Subcutaneous abdominal adipose tissue (tissue), 5 donors: ENCODE results near the gene BEGAIN.
A peak's percentile ranks its signal among the peaks of the same experiment; 100 is the strongest.

Experiments used
- H3K27ac ChIP-seq: one replicate; pipeline ENCODE4 v1.7.0; 2013; ENCODE audit warnings: low read depth, mild to moderate bottlenecking, inconsistent platforms, low read length, moderate library complexity
- H3K27me3 ChIP-seq, 5 donors: one replicate each; pipeline ENCODE4 v1.7.0; 2013; ENCODE audit warnings: low read length in 5 of 5, inconsistent platforms in 1 of 5; ENCODE audit not compliant: control insufficient read depth in 5 of 5, insufficient read depth in 4 of 5
- H3K36me3 ChIP-seq, 5 donors: one replicate each; pipeline ENCODE4 v1.7.0; 2013; ENCODE audit warnings: low read length in 5 of 5; ENCODE audit not compliant: control insufficient read depth in 5 of 5, insufficient read depth in 5 of 5
- H3K4me1 ChIP-seq, 5 donors: one replicate each; pipeline ENCODE4 v1.7.0; 2013; ENCODE audit warnings: low read length in 5 of 5, mild to moderate bottlenecking in 3 of 5, moderate library complexity in 1 of 5; ENCODE audit not compliant: control insufficient read depth in 5 of 5, insufficient read depth in 5 of 5
- H3K4me3 ChIP-seq, 5 donors: one replicate each; pipeline ENCODE4 v1.7.0; 2013; ENCODE audit warnings: low read length in 5 of 5, low read depth in 1 of 5
- H3K9ac ChIP-seq, 5 donors: one replicate each; pipeline ENCODE4 v1.7.0; 2013; ENCODE audit warnings: low read length in 5 of 5, mild to moderate bottlenecking in 4 of 5, moderate library complexity in 3 of 5
- H3K9me3 ChIP-seq, 5 donors: one replicate each; pipeline ENCODE4 v1.7.0; 2013; ENCODE audit warnings: low read length in 5 of 5; ENCODE audit not compliant: control insufficient read depth in 5 of 5
- donor health status: healthy.
- donor health status: healthy.
- donor health status: healthy.
- donor health status: healthy.
- donor health status: healthy.

BEGAIN gene, protein sequence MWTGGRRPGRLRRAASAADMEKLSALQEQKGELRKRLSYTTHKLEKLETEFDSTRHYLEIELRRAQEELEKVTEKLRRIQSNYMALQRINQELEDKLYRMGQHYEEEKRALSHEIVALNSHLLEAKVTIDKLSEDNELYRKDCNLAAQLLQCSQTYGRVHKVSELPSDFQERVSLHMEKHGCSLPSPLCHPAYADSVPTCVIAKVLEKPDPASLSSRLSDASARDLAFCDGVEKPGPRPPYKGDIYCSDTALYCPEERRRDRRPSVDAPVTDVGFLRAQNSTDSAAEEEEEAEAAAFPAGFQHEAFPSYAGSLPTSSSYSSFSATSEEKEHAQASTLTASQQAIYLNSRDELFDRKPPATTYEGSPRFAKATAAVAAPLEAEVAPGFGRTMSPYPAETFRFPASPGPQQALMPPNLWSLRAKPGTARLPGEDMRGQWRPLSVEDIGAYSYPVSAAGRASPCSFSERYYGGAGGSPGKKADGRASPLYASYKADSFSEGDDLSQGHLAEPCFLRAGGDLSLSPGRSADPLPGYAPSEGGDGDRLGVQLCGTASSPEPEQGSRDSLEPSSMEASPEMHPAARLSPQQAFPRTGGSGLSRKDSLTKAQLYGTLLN

DNA sequence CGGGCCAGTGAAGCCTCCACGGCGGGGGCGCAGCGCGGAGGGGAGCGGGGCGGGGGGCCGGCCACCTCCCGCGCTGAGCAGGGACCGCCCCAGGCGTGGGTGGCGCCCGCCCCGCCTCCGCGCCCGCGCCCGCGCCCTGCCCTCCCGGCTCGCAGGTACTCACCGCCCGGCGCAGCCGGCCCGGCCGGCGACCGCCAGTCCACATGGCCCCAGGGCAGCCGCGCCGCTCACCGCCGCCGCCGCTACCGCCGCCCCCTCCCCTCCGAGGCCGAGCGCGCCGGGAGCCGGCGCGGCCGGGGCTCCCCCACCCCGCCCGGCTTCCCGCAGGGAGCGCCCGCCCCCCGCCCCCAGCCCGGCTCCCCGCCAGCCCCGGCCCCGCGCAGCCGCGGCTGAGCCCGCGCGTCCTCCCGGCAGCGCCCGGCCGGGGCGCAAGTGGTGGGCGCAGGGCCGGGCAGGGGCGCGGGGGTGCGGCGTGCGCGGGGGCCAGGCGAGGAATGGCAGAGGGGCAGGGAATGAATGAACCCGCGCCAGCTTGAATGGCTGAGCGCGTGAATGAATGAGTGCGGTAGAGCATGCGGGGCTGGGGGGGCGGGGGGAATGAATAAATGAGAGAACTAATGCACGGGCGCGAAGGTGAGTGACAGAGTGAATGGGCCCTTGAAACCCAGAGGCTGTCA lies at the start of gene BEGAIN:
BEGAIN (minus strand) TSS at position 332 of the 677 bp plus-strand sequence; CDS start at position 205, 127 bp downstream.
- H3K27ac ChIP-seq, result no peak within 1 kb of the TSS
- H3K27me3 ChIP-seq, result peaks cover 11 to 45% (median 35%) of the 10 kb centered on the region in 5 donors
- no peaks in the 10 kb centered on the region for H3K9me3 ChIP-seq
- H3K4me3 ChIP-seq, result peak within 1 kb of the TSS in 4 of 5 donors; percentile 36 to 61 (median 52)
- peaks cover 0 to 20% (median 13%) of the 10 kb centered on the region in 5 donors for H3K4me1 ChIP-seq
- H3K9ac ChIP-seq, result no peak within 1 kb of the TSS
- H3K36me3 ChIP-seq, result no peaks in the 10 kb centered on the region

DNA sequence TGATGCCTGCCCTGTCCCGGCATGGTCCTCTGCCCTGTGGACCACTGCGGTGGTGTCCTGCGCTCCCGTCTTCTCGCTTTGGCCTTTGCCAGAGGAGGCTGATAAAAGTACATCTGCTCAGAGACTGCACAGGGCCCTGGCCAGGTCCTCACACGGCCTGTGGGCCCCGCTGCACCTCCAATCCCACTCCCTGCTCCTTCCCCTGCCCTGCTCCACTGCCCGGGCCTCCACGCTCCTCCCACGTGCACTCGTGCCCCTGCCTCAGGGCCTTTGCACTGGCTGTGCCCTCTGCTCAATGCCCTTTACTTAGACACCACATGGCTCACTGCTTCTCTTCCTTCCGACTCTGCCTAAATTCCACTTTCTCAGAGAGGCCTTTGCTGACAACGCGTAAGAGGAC lies 49.3 kb upstream of the BEGAIN start:
- Histone ChIP-seq H3K27ac (no peak overlapping the region), H3K4me1 (no peaks in the 10 kb centered on the region), H3K4me3 (no peak overlapping the region), H3K9me3 (no peaks in the 10 kb centered on the region), H3K9ac (no peak overlapping the region), H3K36me3 (no peaks in the 10 kb centered on the region), H3K27me3 (peaks cover 3 to 17% (median 10%) of the 10 kb centered on the region in 5 donors)

DNA sequence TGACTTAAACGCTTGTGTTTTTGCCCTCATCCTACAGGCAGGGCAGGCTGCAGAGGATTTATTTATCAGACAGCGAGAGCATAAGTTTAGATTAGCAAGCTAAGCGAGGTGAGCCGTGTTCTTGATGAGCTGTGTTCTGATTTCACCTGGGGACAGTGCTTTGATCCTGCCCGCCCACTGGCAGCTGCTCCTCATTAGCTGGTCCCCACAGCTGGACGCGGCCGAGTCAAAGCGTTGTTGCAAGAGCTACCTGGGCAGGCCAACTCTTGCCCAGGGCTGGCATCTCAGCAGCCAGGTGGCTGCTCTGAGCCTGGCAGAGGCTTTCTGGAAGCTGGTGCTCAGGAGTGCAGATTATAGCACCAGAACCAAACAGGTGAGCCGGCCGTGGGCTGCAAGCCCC lies 46.8 kb upstream of the BEGAIN start:
- no peaks in the 10 kb centered on the region for H3K36me3 ChIP-seq
- H3K27ac ChIP-seq, result no peak overlapping the region
- no peak overlapping the region for H3K9ac ChIP-seq
- H3K4me3 ChIP-seq, result no peak overlapping the region
- peaks cover 0 to 21% (median 9%) of the 10 kb centered on the region in 5 donors for H3K27me3 ChIP-seq
- H3K4me1 ChIP-seq, result no peaks in the 10 kb centered on the region
- H3K9me3 ChIP-seq, result no peaks in the 10 kb centered on the region

DNA sequence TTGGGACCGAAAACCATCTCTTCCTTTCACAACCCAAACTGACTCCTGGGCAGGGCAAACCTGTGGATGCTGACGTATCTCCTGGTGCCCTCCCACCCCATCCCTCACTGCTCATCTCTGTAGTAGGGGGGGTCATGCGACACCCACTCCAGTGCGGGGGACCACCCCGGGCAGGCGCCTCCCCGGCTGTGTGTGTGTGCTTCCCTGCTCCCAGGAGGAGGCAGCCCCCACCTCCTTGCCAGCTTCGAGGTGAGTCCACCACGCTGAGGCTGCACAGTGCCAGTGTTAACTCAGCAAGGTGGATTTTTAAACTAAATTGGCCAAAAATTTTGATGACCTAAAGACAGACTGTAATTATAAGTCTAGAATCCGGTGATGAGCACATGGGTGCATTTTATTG lies 46.2 kb upstream of the BEGAIN start:
- Histone ChIP-seq H3K4me1 (no peaks in the 10 kb centered on the region), H3K9me3 (no peaks in the 10 kb centered on the region), H3K4me3 (no peak overlapping the region), H3K9ac (no peak overlapping the region), H3K27ac (no peak overlapping the region), H3K27me3 (peaks cover 0 to 24% (median 13%) of the 10 kb centered on the region in 5 donors), H3K36me3 (no peaks in the 10 kb centered on the region)

DNA sequence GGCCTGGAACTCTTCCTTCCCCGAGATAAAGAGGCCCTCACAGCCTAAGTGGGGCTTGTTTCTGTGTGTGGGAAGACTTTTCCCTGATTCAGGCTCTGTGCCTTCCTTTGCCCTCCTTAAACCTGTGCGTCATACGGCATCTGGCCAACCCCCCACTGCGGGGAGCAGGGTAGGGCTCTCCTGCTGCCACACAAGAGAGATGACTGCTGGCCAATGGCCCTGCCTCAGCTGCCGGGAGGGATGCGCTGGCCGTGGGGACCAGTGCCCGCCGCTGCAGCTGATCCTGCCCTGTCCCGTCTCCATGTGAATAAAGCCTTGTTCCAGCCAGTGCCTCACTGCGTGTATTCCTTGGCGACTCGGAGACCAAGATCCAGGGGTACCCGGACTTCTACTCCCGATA lies 42.5 kb upstream of the BEGAIN start:
- H3K36me3 ChIP-seq, result no peaks in the 10 kb centered on the region
- no peak overlapping the region for H3K9ac ChIP-seq
- H3K27ac ChIP-seq, result no peak overlapping the region
- no peak overlapping the region for H3K4me3 ChIP-seq
- H3K27me3 ChIP-seq, result peaks cover 6 to 19% (median 10%) of the 10 kb centered on the region in 5 donors
- no peaks in the 10 kb centered on the region for H3K4me1 ChIP-seq
- H3K9me3 ChIP-seq, result peaks cover 0 to 5% (median 0%) of the 10 kb centered on the region in 5 donors

DNA sequence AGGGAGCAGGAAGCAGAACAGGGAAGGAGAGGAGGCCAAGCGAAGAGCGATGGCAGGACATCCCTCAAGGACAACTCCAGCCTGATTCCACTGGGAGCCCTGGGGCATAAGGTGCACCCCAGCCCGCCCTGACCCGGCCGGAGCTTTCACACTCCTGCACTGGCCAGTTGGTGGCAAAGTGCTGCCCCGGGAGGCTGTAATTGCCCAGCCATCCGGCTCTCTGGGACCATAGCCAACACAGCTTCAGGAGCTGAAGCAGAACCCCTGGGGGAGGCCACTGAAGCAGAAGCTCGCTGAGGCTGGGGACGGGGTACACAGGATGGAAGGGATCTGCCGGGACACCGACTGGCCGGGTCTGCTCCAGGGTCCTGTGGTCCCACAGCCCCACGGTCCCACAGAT lies 41.9 kb upstream of the BEGAIN start:
- Histone ChIP-seq H3K4me1 (no peaks in the 10 kb centered on the region), H3K4me3 (no peak overlapping the region), H3K27me3 (peaks cover 6 to 15% (median 10%) of the 10 kb centered on the region in 5 donors), H3K9me3 (peaks cover 0 to 5% (median 0%) of the 10 kb centered on the region in 5 donors), H3K9ac (no peak overlapping the region), H3K36me3 (no peaks in the 10 kb centered on the region), H3K27ac (no peak overlapping the region)

DNA sequence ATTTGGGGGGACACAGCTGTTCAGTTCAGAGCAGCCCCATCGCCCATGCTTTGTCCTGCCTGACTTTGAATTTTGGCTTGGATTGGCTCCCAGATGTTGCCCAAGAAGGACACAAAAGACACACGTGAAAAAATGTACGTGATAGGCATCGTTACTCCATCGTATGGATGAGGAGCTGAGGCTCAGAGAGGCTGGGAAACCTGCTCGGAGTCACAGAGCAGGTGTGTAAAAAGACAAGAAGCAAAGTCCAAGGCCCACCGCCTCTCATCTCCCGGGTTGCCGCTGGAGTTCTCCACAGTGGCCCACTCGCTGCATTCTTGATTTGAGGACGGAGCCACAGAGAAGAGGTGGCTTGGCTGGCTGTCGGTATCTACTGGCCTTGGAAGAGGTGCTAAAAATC lies 41.0 kb upstream of the BEGAIN start:
- H3K9ac ChIP-seq, result no peak overlapping the region
- H3K36me3 ChIP-seq, result no peaks in the 10 kb centered on the region
- no peaks in the 10 kb centered on the region for H3K4me1 ChIP-seq
- H3K4me3 ChIP-seq, result no peak overlapping the region
- no peak overlapping the region for H3K27ac ChIP-seq
- H3K9me3 ChIP-seq, result peaks cover 0 to 5% (median 0%) of the 10 kb centered on the region in 5 donors
- peaks cover 6 to 17% (median 14%) of the 10 kb centered on the region in 5 donors for H3K27me3 ChIP-seq

DNA sequence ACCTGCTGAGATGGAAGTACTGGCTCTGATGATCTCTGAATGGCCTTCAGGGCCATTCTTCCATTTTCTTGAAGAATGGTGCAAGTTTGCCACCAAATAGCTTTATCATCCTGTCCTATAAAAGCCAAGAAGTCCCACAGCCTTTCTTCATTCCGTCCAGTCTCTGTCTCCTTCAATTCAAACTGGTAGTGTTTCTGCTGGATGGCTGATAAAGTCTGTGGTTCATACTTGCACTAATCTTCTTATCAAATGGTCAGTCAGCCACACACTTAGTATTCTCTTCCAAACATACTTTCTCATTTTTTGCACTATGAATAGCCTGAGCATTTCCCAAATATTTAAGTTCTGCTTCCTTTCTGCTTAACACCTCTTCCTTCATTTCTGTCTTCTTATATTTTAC lies 39.4 kb upstream of the BEGAIN start:
- peaks cover 11 to 32% (median 19%) of the 10 kb centered on the region in 5 donors for H3K27me3 ChIP-seq
- H3K4me1 ChIP-seq, result peaks cover 0 to 13% (median 8%) of the 10 kb centered on the region in 5 donors
- no peak overlapping the region for H3K4me3 ChIP-seq
- no peak overlapping the region for H3K27ac ChIP-seq
- H3K36me3 ChIP-seq, result no peaks in the 10 kb centered on the region
- no peak overlapping the region for H3K9ac ChIP-seq
- peaks cover 0 to 5% (median 0%) of the 10 kb centered on the region in 5 donors for H3K9me3 ChIP-seq

DNA sequence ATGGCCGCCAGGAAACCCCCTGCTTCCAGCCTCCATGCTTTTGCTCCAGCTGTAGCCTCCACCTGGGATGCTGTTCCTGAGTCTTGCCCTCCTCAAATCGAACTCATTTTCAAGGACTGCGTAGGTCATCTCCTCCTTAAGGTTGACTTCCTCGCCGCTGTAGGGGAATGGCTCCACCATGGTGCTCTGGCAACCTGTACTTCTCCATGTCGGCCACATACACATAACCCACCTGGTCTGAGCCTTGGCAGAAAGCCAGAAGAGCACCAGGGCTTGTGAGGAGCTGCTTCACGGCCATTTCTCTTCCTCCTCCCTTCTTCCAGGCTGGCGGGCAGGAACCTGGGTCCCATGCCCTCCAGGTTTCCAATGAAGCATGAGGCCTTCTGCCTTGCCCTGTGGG lies 36.7 kb upstream of the BEGAIN start:
- H3K9me3 ChIP-seq, result peaks cover 0 to 5% (median 0%) of the 10 kb centered on the region in 5 donors
- H3K4me3 ChIP-seq, result no peak overlapping the region
- H3K4me1 ChIP-seq, result peaks cover 0 to 23% (median 16%) of the 10 kb centered on the region in 5 donors
- H3K27ac ChIP-seq, result no peak overlapping the region
- peaks cover 7 to 24% (median 22%) of the 10 kb centered on the region in 5 donors for H3K27me3 ChIP-seq
- no peak overlapping the region for H3K9ac ChIP-seq
- no peaks in the 10 kb centered on the region for H3K36me3 ChIP-seq

DNA sequence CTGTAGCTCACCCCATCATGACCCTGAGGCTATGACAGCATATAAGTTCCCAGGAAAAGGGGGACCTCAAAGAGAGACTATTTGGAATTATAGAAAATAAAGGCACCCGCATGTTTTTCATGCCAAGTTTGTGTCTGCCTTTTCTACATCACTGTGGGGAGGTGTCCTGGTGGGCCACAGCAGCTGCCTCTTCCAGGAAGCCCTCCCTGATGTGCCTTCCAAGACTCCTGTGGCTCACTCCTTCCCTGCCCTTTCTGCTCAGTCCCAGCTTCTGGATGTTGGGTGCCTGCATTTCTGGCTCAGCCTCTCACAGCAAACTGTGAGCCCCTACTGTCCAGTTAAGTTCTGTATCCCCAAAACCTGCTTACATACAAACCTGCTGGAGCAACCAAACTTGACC lies 36.3 kb upstream of the BEGAIN start:
- Histone ChIP-seq H3K27me3 (peaks cover 6 to 24% (median 22%) of the 10 kb centered on the region in 5 donors), H3K27ac (no peak overlapping the region), H3K4me3 (no peak overlapping the region), H3K9ac (no peak overlapping the region), H3K36me3 (no peaks in the 10 kb centered on the region), H3K9me3 (peaks cover 0 to 5% (median 0%) of the 10 kb centered on the region in 5 donors), H3K4me1 (peaks cover 0 to 27% (median 20%) of the 10 kb centered on the region in 5 donors)
